Chondrocyte (in vitro differentiated cells): ENCODE data around the gene RIPOR2. TPM values are rescaled to one million over a fixed set of nuclear protein-coding genes. Genes with fewer than 3 reads are reported as not detected.

Source experiments
- DNase-seq: peaks from one replicate; pipeline ENCODE4 v3.0.0; 2021; ENCODE audit warnings: mixed read lengths, low spot score
- H3K27ac Mint-ChIP-seq: one replicate; pipeline ENCODE4 v1.8.0; 2021; ENCODE audit warnings: mild to moderate bottlenecking, moderate library complexity, mixed read lengths; ENCODE audit not compliant: unreplicated experiment
- H3K27me3 Mint-ChIP-seq: 2 replicates; pipeline ENCODE4 v1.8.0; 2021; ENCODE audit warnings: low read depth, mixed read lengths
- H3K36me3 Mint-ChIP-seq: 2 replicates; pipeline ENCODE4 v1.8.0; 2021; ENCODE audit warnings: low read depth, mixed read lengths
- H3K4me1 Mint-ChIP-seq: 2 replicates; pipeline ENCODE4 v1.8.0; 2021; ENCODE audit warnings: low read depth, mild to moderate bottlenecking, mixed read lengths
- H3K4me3 Mint-ChIP-seq: one replicate; pipeline ENCODE4 v1.8.0; 2021; ENCODE audit warnings: mild to moderate bottlenecking, moderate library complexity, mixed read lengths; ENCODE audit not compliant: unreplicated experiment
- H3K9me3 Mint-ChIP-seq: 2 replicates; pipeline ENCODE4 v1.8.0; 2021; ENCODE audit warnings: low read depth, mixed read lengths
- CTCF ChIP-seq: fragments of 200-600 bp; sonication (generic); IDR thresholded peaks from 2 replicates; pipeline ENCODE4 v1.5.0; 2021; ENCODE audit warnings: antibody characterized with exemption, mild to moderate bottlenecking, moderate library complexity
- total RNA-seq: library from RNA; stranded (reverse); gene quantifications from 3 replicates; pipeline ENCODE4 v1.2.1, GENCODE V29; 2021

Gene RIPOR2
- total RNA-seq, 1 donor from 2014 or later: 0.62 TPM

- peaks cover 8% of the 10 kb centered on the region for H3K4me1 Mint-ChIP-seq
- no peak for DNase-seq
- TF ChIP-seq CTCF: no peak
- H3K9me3 Mint-ChIP-seq: no peaks in the 10 kb centered on the region
- no peaks in the 10 kb centered on the region for H3K36me3 Mint-ChIP-seq
- H3K27ac Mint-ChIP-seq: no peak overlapping the region
- H3K27me3 Mint-ChIP-seq: no peaks in the 10 kb centered on the region
- no peak overlapping the region for H3K4me3 Mint-ChIP-seq
Measured at GRCh38 chr6:24968783-24969182, 33.0 kb upstream of the RIPOR2 start.

GRCh38 chr6:24967211-24967610 is 31.5 kb upstream of the RIPOR2 start:
- no peaks in the 10 kb centered on the region for H3K27me3 Mint-ChIP-seq
- H3K4me3 Mint-ChIP-seq: no peak overlapping the region
- peaks cover under 1% of the 10 kb centered on the region for H3K4me1 Mint-ChIP-seq
- no peak for TF ChIP-seq CTCF
- no peak overlapping the region for H3K27ac Mint-ChIP-seq
- H3K9me3 Mint-ChIP-seq: no peaks in the 10 kb centered on the region
- DNase-seq: no peak
- H3K36me3 Mint-ChIP-seq: no peaks in the 10 kb centered on the region

GRCh38 chr6:24966381-24966780 is 30.6 kb upstream of the RIPOR2 start:
- no peak overlapping the region for H3K4me3 Mint-ChIP-seq
- no peak for TF ChIP-seq CTCF
- H3K4me1 Mint-ChIP-seq: no peaks in the 10 kb centered on the region
- H3K36me3 Mint-ChIP-seq: no peaks in the 10 kb centered on the region
- no peak overlapping the region for H3K27ac Mint-ChIP-seq
- H3K27me3 Mint-ChIP-seq: no peaks in the 10 kb centered on the region
- no peaks in the 10 kb centered on the region for H3K9me3 Mint-ChIP-seq
- DNase-seq: no peak

GRCh38 chr6:24963887-24964570 is 28.3 kb upstream of the RIPOR2 start:
- no peaks in the 10 kb centered on the region for H3K4me1 Mint-ChIP-seq
- no peaks in the 10 kb centered on the region for H3K27me3 Mint-ChIP-seq
- TF ChIP-seq CTCF: no peak
- no peak overlapping the region for H3K27ac Mint-ChIP-seq
- DNase-seq: no peak
- H3K9me3 Mint-ChIP-seq: no peaks in the 10 kb centered on the region
- no peak overlapping the region for H3K4me3 Mint-ChIP-seq
- H3K36me3 Mint-ChIP-seq: no peaks in the 10 kb centered on the region

GRCh38 chr6:24963339-24963738 is 27.6 kb upstream of the RIPOR2 start:
- Mint-ChIP-seq H3K9me3 (no peaks in the 10 kb centered on the region), H3K27ac (no peak overlapping the region), H3K4me1 (no peaks in the 10 kb centered on the region), H3K4me3 (no peak overlapping the region), H3K36me3 (no peaks in the 10 kb centered on the region), H3K27me3 (no peaks in the 10 kb centered on the region)
- DNase-seq: no peak
- TF ChIP-seq CTCF: no peak
